HG02759 (cell line): ENCODE measurements around the gene FXYD3.
A peak's percentile ranks its signal among the peaks of the same experiment; 100 is the strongest.

Source experiments
- ATAC-seq: cut with Tn5 transposase; IDR thresholded peaks from one replicate; pipeline ENCODE4 v1.9.1; 2021; ENCODE audit warnings: mild to moderate bottlenecking, moderate library complexity; ENCODE audit not compliant: unreplicated experiment

Gene FXYD3, protein sequence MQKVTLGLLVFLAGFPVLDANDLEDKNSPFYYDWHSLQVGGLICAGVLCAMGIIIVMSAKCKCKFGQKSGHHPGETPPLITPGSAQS

DNA sequence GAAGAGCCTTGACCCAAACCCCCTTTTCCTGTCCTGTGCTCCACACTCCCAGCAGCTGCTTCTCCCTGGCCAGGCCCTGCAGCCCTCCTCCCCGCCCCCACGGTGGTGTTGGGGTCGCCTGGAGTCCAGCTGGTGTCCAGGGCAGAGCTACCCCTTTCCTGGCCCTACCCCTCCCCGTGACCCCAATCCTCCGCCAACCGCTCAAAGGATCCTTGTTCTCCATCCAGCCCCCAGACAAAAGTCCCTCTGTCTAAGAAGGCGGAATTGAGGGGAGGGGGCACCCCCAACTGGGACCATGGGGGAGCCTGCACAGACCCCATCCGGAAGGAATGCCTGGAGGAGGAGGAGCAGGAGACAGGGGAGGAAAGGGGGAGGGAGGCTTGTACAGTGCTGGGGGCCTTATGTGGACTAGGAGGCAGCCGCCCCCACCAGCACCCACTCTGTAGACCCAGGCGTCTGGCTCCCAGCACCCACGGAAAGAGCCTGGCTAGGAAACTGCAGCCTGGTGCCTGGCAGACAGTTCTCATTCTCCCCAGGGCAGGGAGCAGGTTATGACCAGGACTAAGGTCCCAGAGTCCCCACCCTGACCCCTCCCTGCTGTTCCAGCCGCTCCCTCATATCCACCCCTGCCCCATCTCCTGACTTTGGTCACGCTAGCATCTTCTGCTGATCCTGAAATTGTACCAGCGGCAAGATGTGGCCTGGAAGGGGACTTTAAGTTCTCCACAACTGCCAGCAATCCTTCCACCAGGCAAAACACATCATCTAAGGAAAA is at the start of gene FXYD3:
FXYD3 (plus strand) TSS at position 647 of the 775 bp plus-strand sequence. CDS start 3,554 bp downstream, outside the sequence.
- no peak for ATAC-seq

DNA sequence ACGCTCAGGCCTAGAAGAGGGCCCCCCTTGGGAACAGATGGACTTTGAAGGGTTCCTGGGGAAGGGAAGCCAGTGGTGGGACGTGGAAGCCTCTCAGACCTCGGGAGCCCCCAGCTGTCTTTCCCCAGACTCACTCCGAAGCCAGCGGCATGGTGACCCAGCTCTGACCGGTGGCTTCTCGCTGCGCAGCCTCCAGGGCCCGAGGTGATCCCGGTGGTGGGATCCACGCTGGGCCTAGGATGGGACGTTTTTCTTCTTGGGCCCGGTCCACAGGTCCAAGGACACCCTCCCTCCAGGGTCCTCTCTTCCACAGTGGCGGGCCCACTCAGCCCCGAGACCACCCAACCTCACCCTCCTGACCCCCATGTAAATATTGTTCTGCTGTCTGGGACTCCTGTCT is 49.5 kb upstream of the FXYD3 start:
- no peak for ATAC-seq

DNA sequence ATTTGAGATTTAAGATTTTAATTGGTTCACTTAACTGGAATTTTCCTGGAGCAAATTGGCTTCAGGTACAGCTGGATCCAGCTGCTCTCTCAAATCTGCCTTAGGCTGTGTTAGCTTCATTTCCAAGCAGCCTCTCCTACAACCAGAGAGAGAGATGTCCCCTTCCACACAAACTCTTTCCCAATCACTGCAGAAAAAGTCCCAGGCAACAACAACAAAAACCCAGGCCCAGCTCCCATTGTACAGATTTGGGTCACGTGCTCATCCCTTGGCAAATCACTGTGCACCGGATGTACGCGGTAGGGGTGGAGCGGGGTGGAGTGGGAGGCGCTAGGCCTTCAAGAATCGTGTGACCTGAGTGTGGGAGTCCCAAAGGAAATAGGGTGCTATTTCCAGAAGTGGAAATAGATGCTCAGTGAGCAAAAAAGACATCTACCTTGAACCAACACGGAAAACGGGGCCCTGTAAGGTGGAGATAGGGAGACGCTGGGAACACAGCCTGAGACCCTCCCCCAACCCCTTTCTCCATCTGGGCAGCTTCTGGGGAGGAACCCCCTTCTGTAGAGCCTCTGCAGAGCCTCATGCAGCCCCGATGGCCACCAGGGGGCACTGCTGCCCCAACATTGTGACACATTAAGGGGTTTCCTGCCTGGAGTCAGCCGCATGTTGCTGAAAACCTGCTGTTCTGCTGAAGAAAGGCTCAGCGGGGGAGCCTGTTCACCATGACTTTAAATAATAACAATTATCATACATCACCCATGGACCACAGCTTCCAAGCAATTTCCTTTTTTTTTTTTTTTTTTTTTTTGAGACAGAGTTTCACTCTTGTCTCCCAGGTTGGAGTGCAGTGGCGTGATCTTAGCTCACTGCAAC is 48.7 kb upstream of the FXYD3 start:
- peak; percentile 80 for ATAC-seq

DNA sequence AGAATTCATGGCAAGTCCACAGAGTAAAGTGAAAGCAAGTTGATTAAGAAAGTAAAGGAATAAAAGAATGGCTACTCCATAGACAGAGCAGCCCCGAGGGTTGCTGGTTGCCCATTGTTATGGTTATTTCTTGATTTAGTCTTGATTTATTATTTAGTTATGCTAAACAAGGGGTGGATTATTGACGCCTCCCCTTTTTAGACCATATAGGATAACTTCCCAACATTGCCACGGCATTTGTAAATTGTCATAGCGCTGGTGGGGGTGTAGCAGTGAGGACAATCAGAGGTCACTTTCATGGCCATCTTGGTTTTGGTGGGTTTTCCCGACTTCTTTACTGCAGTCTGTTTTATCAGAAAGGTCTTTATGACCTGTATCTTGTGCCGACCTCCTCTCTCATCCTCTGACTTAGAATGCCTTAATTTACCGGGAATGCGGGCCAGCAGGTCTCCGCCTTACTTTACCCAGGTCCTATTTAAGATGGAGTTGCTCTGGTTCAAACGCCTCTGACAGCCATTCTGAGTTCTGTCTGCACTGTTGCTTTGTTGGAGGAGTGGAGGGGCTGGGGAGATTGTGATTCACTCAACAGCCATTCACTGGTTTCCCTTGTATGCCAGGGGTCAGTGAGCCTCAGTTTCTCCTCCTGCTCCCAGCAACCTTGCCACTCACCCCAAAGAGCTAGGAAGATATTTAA is 46.5 kb upstream of the FXYD3 start:
- no peak for ATAC-seq

DNA sequence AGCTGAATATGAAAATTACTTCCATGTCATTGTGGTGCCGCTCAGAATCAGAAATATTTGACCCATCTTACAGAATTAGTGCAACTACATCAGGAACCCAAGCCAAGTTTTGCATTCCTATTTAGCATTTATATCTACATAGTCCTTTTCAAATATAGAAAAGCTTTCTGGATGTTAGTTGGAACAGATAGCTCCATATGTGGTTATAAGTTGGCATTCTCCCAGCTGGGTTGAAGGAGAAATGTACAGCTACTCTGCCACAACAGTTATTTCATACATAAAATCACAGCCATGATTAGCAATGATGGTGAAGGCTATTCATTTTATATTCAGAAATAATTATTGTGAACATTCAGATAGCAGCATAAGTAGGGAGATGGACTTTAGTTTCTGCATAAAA is 45.9 kb upstream of the FXYD3 start:
- no peak for ATAC-seq

DNA sequence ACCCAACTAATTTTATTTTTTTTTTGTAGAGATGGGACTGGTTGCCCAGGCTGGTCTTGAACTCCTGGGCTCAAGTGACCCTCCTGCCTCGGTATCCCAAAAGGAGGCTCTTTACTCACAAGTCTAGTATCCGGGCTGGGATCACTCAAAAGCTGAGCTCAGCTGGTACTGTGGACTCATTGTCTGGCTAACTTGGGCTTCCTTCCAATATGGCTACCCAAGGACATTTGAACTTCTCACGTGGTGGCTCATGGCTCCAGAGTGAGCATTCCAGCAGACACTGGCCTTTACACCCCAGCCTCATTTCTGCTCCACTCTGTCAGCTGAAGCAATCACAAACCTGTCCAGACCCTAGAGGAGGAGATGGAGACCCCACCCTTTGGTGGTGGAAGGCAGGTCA is 45.2 kb upstream of the FXYD3 start:
- ATAC-seq = no peak

DNA sequence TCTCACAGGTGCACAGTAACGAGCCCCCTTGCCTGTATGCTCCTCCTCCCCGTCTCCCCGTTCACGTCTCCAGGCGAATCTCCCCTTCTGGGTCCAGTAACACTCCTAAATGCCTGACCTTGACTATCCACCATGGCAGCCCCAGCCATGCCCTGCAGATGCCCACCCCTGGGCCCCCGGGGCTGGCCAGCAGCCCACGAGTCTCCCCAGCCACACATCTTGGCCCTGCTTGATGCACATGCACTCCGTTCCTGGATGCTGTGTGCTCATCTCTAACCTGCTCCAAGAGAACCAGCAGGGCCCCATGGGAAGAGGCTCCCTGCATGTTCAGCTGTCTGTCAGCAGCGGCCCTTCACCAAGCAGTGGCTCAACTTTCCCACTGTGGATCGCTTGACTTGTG is 42.1 kb upstream of the FXYD3 start:
- ATAC-seq = no peak

DNA sequence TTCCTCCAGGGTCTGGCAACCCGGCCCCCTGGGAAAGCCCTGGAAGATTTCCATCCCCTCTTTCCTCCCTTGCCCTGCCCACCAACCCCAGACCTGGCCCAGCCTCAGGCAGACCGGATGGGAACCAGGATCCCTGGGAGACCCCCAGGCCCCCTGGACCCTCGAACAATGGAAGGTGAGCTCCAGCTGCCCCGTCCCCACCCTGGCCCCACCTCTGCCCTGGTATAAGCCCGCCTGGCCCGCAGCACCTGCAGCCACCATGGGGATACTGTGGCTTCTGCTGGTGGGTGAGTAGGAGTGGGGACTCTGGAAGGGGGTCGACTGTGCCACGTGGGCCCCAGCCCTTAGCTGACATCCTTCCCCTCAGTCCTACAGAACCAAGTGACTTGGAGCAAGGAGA is 41.7 kb upstream of the FXYD3 start:
- no peak for ATAC-seq

DNA sequence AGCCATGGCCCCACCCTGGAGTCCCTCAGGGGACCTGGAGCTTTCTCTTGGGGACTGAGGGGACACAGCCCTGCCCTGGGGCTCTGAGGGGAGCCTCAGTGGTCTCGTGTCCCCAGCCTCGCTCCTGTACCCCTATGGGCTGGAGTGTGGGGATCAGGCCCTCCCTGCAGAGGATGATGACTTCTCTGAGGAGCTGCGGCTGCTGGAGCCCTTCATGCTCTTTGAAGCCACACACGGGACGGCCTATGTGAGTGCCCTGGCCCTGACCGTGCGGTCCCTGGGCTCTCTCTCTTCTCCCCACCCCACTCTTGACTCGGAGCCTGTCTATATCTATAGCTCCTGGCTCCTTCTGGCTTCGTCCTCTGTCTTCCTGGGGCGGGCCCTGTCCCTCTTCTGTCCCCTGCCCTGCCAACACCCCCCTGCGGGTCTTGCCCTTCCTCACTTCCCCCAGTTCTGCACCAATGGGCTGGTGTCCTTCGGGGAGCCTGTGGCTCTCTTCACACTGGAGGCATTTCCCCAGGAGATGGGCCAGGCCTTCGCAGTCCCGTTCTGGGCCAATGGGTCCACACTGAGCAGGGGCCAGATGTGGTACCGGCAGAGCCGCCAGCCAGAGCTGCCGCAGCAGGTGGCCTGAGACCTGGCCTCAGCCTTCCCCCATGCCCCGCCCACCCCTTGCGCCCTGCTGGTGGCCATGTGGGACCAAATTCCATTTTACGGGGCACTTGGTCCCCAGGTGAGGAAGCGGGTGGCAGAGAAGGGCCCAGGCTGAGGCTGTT is 41.0 kb upstream of the FXYD3 start:
- ATAC-seq = no peak

DNA sequence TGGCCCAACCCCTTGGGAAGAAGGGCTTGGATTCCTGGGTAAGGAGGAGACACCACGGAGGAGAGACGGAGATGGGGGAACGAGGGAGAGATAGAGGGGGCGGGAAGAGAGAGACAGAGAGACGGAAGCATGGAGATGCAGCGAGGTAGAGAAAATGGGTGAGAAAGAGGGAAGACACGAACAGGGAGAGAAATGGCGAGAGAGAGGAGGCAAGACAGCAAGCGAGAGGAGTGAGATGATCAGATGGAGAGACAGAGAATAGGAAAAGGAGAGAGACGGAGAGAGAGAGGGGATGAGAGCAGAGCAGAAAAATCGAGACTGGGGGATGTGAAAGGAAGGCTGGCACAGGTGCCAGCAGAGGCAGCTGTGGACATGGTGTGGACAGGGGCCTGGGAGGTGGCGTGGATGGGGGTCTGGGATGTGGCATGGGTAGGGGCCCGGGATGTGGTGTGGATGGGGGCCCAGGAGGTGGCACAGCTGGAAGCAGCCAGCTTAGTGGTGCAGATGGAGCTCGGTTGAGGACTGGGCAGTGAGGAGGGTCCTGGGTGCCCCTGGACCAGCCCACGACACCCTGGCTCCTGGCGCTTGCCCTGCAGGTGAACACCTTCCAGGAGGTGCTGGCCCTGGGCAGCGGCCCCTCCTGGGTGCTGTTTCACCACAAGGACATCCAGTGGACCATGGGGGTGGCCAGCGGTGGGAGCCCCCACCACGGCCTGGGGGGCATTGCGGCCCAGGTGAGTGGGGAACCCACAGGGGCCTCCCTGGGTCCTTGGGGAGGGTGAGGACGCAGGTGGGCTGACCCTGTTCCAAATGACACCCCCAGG is 40.2 kb upstream of the FXYD3 start:
- ATAC-seq = no peak

DNA sequence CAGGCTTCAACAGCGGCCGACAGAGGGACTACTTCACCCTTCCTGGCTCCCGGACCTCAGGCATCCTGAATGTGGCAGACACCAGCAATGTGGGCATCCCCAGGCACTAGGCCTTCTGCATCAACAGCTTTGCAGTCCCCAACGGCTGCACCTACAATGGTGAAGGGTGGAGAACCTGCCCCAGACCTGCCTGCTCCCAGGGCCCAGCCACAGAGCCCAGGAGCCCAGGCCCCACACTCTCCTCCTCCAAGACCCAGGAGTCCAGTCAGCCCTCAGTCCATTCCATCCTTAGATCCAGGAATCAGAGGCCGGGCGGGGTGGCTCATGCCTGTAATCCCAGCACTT is 39.6 kb upstream of the FXYD3 start:
- ATAC-seq = no peak

DNA sequence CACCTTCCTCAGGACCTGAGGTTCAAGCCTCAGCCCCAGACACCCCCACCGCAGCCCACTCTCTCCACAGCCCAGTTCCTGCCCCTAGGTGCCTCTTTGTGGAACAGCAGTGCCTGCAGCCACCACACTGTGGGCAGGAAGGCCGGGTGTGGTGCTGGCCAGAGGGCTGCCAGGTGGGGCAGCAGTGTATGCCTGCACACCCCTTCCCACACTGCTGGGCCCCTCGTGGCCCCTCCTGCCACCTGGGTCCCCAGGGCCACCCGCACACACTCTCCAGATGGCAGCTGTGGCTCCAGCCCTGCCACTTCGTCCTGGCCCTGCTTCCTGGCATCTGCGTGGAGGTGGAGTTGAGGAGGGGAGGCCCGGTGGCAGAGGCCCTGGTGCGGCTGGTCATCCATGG is 39.0 kb upstream of the FXYD3 start:
- ATAC-seq = no peak

DNA sequence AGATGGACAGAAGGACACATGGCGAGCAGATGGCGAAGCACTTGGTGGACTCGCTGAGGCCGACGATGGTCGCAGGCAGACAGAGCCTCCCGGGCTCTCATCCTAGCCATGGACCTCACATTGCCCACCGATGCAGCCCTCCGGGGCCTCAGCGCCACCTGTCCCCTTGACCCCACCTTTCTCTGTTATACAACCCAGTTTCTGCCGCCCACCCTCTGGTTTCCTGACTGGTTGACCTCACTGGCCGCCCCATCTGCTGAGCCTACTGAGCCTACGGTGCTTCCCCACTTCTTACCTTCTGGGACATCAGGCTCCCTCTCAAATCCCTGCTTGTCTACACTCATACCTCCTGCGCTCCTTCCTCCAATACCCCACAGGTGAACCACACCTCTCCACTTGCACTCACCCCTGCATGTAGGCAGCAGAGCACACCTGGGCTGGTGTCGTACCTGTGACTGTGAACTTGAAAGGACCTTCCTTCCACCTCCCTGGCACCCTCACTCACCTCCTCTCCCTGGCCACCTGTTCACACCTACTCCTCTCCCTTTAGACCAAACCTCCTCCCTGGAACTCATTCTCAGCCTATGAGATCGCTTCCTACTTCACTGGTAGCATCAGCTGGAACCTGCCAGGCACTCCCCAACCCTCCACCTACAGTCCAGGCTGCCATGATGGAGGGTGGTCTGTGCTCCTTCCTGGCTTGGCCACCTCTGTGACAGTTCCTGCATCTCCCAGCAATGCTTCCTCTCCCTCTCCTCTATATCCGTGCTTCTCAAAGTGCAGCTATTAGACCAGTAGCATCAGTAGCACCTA is 38.0 kb upstream of the FXYD3 start:
- ATAC-seq = no peak

DNA sequence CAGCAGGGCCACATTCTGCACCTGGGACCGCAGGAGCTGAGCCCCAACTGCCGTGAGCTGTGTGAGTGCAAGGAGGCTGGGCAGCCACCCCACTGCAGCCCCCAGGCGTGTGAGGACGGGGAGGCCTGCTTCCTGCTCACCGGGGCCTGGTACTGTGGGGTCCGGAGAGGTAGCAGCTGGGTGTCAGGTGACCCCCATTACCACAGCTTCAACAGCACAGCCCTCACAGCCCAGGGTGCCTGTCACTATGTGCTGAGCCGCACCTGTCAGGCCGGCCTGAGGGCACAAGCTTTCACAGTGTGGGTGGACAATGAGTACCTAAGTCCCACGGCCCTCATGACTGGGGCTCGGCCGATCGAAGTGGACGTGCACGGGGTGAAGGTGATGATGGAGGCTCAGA is 35.8 kb upstream of the FXYD3 start:
- ATAC-seq = no peak

DNA sequence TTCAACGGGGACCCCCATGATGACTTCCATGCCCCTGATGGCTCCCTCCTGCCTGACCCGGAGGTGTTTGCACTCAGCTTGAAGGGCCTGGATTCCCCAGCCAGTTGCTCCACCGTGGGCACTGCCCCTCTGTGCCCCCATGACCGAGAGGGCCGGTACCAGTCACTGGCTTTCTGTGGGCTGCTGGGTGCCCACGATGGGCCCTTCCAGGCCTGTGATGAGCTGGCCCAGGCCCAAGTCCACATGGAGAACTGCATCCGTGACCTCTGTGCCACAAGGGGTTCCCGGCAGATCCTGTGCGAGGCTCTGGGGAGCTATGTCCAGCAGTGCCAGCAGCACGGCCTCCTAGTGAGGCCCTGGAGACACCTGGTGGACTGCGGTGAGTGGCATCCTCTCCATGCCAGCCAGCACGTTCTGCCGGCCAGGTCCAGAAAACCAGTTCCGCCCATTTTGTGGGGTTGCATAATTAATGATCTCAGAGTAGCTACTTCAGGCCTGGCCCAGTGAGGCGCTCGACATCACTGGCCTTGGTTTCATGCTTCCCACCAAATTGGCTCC is 34.9 kb upstream of the FXYD3 start:
- ATAC-seq = no peak

DNA sequence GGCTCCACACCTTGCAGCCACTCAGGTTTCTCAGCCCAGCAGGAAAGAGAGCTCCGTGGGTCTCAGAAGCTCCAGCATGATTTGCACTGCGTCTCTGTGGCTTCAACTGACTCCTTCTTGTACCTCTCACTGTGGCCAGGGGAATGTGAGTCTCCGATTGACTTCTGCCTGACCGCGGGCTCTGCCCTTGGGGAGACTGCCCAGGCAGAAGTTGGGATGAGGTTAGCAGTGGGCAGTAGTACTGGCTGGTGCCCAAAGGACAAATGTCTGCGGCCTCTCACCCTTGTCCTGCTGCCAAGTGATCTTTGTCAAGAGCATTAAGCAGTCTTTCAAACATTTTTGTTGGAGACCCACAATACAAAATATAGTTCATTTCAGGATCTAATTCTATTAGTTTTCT is 34.4 kb upstream of the FXYD3 start:
- no peak for ATAC-seq

DNA sequence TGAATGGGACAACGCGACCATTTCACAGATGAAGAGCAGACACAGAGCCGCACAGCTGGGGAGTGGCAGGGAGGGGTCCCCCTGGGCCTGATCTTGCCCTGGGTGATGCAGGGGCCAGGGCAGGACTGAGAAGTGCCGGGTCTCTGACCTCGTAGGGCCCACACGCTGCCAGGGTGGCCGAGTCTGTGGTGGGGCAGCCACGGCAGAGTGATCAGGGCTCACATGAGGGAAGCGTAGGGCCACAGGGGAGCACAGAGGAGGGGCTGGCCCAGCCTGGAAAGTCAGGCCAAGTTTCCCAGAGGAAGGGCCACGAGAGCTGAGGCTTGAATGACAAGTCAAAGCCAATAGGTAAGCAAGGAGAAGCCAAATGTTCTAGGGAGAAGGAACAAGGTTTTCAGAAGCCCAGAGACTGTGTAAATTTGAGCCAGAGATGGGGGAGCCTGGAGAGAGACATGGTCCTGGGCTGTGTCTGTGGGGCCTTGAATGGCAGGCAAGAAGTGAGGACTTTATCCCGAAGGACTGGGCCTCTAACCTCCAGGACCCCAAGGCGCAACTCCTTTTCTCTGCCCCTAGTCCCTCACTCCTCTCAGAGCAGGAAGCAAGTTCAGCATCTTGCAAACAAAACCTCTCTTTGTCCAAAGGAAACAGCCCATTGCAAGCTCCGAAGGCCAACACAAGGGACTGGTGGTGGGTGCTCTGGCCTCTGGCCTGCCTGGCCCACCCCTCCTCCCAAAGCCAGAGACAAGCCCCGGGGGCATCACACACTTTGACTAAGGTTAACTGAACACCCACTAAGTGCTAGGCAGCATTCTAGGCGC is 31.7 kb upstream of the FXYD3 start:
- ATAC-seq = no peak

DNA sequence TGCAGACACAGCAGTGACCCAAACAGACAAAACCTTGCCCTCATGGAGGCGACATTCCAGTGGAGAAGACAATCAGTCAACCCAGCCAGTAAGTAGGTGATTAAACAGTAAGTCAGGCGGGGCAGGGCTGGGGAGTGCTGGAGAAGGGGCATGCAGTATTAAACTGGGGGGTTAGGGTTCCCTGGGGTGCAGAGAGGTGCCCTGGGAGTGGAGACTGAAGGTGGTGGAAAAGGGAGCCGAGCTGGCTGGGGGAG is 31.2 kb upstream of the FXYD3 start:
- ATAC-seq = no peak
